Right cardiac atrium (tissue), 5 donors: ENCODE data around the gene COPZ1. TPM values are rescaled to one million over a fixed set of nuclear protein-coding genes. Genes with fewer than 3 reads are reported as not detected.
A peak's percentile ranks its signal among the peaks of the same experiment; 100 is the strongest.
"Not testable (repeated sequence)": the region's sequence is repeated elsewhere in the genome, so short reads cannot be mapped to it uniquely, and the experiment has no call there.

Experiments
- ATAC-seq, 2 donors: fragments of 200-7000 bp; cut with Tn5 transposase; one replicate each; pipeline versions ENCODE4 v1.8.0 to v1.9.1; 2020; ENCODE audit warnings: moderate library complexity in 2 of 2, mild to moderate bottlenecking in 1 of 2
- DNase-seq, 3 donors: peaks; one replicate each; pipeline ENCODE4 v3.0.0-alpha.2; 2020
- H3K27ac ChIP-seq: one replicate; pipeline ENCODE4 v1.5.1; 2013; ENCODE audit warnings: mild to moderate bottlenecking, low read length, control low read depth, moderate library complexity
- H3K27me3 ChIP-seq: one replicate; pipeline ENCODE4 v1.6.1; 2013; ENCODE audit not compliant: control insufficient read depth, insufficient read depth
- H3K4me1 ChIP-seq: one replicate; pipeline ENCODE4 v1.6.1; 2013; ENCODE audit warnings: low read length; ENCODE audit not compliant: control insufficient read depth, insufficient read depth
- H3K4me3 ChIP-seq: one replicate; pipeline ENCODE4 v1.5.1; 2013; ENCODE audit warnings: low read length, control low read depth
- H3K9me3 ChIP-seq: one replicate; pipeline ENCODE4 v1.6.1; 2013; ENCODE audit warnings: low read length; ENCODE audit not compliant: control insufficient read depth
- WGBS: extraction: QIAGEN DNeasy Blood & Tissue Kit; methylation state at CpG from one replicate; pipeline ENCODE4 v1.1.7; 2013; 5-methylcytosine and 5-hydroxymethylcytosine counted together
- intact Hi-C, 4 donors: fragments of 100-400 bp; cut with DNase I; formaldehyde crosslinking; loops; one replicate each; pipeline versions ENCODE4 v1.11.0 to v1.14.0; 2022 to 2023
- polyA plus RNA-seq: library from polyadenylated mRNA; stranded (reverse); fragments of 200-250 nt; gene quantifications from one replicate; pipeline ENCODE4 v1.2.3, GENCODE V29; 2013
- total RNA-seq, 4 donors: library from RNA; stranded (reverse); fragmentation: NEBNext Ultra II Directional; extraction: Animal tissue kit (Norgen Biotek cat#: 25700); gene quantifications; one replicate each; pipeline ENCODE4 v1.2.1, GENCODE V29; 2021
- donor health status: healthy with polysubstance abuse.
- donor health status: DM: no; HTN: yes; CAD: no.
- donor health status: DM: no; HTN: no; CAD: no.
- donor health status: DM: no; HTN: yes; CAD: no; lungs with severe emphysema.
- donor health status: DM: yes; HTN: yes; CAD: no.

COPZ1 gene
- total and polyA plus RNA-seq, 5 donors, result 103 to 120 (median 119) TPM

DNA sequence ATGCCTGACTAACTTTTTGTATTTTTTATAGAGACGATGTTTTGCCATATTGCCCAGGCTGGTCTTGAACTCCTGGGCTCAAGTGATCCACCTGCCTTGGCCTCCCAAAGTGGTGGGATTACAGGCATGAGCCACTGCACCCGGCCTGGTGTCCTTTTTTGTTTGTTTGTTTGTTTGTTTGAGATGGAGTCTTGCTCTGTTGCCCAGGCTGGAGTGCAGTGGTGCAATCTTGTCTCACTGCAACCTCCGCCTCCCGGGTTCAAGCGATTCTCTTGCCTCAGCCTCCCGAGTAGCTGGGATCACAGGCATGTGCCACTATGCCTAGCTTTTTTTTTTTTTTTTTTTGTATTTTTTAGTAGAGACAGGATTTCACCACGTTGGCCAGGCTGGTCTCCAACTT, 29.3 kb downstream of the COPZ1 start:
- intact Hi-C loops, ATAC-seq, H3K4me3 ChIP-seq, H3K4me1 ChIP-seq, DNase-seq, H3K27me3 ChIP-seq, H3K27ac ChIP-seq, H3K9me3 ChIP-seq: not testable (repeated sequence)
- WGBS, result 76% methylated on average over 7 of the region's 7 CpGs

DNA sequence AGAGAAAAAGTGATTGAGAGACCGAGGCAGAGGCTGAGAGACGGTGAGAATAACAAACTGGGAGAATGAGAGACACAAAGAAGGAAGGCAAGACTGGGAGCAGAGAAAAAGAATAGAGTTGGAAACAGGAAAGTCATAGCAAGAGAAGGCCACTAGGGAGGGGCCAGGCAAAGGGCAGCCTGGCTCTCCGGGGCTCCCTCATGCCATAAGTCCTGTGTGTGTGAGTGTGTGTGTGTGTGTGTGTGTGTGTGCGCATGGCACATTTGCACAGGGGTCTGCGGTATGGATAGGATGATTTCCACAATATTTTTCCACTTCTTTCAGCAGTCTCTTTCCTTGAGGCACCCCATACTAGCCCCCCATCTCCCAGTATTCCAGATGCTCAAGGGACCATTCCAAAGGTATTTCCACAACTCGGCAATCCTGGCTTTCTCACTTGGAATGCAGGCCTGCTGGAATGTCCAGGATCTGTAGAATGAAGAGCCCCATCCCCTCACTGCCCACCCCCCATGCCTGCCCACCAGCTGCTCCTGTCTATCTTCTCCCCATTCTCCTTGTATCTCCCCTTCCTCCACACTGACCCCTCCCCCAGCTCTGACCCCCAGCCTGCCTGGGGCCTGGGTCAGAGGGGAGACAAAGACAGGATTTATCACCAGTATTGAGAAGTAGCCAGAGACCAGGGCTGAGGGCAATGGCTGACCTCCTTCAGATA, 30.3 kb downstream of the COPZ1 start:
- H3K9me3 ChIP-seq, result no peaks in the 10 kb centered on the region
- ATAC-seq (no peak), DNase-seq (no peak)
- 66% methylated on average over 6 of the region's 6 CpGs for WGBS
- peaks cover 8% of the 10 kb centered on the region for H3K4me1 ChIP-seq
- H3K27me3 ChIP-seq, result no peaks in the 10 kb centered on the region
- H3K4me3 ChIP-seq, result no peak overlapping the region
- intact Hi-C loops, result no loop called here
- no peak overlapping the region for H3K27ac ChIP-seq

- Histone ChIP-seq H3K9me3 (no peaks in the 10 kb centered on the region), H3K4me1 (peaks cover 8% of the 10 kb centered on the region), H3K27ac (no peak overlapping the region), H3K4me3 (no peak overlapping the region), H3K27me3 (no peaks in the 10 kb centered on the region)
- whole genome bisulfite sequencing, result 84% methylated on average over 3 of the region's 3 CpGs
- no peak for ATAC-seq
- no peak for DNase-seq
- intact Hi-C loops, result no loop called here
Observed at GRCh38 chr12:54356228-54356627, 31.3 kb downstream of the COPZ1 start.

DNA sequence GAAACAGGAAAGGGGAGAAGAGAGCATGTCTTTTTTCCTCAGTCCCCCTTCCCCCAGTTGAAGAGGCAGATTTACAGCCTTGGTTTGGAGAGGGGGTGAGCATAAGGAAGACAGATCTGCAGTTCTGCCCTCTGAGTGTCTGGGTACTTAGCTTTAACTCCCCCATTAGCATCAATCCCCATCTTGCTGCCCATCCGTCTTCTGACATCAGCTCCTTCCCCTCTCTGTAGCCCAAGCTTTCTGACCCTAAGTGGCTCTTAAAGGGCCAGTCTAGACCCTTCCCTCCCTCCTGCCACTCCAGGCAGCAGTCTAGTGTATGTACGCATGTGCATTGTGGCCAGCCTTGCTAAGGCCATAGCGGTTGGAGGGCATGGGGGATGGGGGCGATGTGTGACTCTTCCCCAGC, 32.0 kb downstream of the COPZ1 start:
- WGBS, result 85% methylated on average over 4 of the region's 4 CpGs
- Histone ChIP-seq H3K27ac (no peak overlapping the region), H3K9me3 (no peaks in the 10 kb centered on the region), H3K4me3 (no peak overlapping the region), H3K4me1 (peaks cover 7% of the 10 kb centered on the region), H3K27me3 (no peaks in the 10 kb centered on the region)
- ATAC-seq (no peak), DNase-seq (no peak)
- intact Hi-C loops, result no loop called here

GRCh38 chr12:54357506-54358190, 32.7 kb downstream of the COPZ1 start:
- ATAC-seq (no peak), DNase-seq (no peak)
- Histone ChIP-seq H3K9me3 (no peaks in the 10 kb centered on the region), H3K27me3 (no peaks in the 10 kb centered on the region), H3K4me1 (peaks cover 4% of the 10 kb centered on the region), H3K4me3 (no peak overlapping the region), H3K27ac (no peak overlapping the region)
- 48% methylated on average over 2 of the region's 2 CpGs for WGBS
- intact Hi-C loops, result no loop called here

DNA sequence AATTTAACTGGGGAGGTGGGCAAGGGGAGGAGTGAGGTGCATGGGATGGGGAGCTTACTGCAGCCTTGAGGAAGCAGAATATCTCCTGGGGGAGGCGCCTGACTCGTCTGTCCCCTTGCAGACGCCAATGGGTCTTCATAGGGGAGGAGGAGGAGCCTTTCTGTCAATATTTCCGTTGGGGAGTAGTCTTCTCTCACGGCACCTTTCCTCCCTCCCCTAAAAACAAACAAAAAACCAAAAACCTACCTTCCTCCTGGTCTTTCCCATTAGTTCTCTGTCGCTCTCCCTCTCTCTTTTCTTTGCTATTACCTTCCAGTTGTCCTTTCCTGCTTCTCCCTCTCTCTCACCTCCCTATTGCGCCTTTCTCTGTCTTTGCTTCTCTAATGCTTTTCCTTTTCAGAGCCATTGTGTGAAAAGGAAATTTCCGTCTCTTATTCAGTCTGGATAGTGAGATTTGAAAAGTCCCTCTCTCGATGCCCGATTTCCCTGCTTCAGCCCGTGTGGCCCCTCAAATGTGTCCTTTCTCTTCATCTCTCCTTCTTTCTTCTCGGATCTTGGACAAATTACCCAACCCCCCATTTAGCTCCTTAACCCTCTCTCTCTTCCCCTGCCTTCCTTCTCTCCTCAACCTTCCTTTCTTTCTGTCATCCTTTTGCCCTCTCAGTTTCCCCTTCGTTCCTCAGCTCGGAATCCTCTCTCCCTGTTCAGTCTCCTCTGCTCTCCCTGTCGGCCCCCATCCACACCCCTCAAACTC, 33.4 kb downstream of the COPZ1 start:
- H3K27ac ChIP-seq, result peak overlapping the region; percentile 61

DNA sequence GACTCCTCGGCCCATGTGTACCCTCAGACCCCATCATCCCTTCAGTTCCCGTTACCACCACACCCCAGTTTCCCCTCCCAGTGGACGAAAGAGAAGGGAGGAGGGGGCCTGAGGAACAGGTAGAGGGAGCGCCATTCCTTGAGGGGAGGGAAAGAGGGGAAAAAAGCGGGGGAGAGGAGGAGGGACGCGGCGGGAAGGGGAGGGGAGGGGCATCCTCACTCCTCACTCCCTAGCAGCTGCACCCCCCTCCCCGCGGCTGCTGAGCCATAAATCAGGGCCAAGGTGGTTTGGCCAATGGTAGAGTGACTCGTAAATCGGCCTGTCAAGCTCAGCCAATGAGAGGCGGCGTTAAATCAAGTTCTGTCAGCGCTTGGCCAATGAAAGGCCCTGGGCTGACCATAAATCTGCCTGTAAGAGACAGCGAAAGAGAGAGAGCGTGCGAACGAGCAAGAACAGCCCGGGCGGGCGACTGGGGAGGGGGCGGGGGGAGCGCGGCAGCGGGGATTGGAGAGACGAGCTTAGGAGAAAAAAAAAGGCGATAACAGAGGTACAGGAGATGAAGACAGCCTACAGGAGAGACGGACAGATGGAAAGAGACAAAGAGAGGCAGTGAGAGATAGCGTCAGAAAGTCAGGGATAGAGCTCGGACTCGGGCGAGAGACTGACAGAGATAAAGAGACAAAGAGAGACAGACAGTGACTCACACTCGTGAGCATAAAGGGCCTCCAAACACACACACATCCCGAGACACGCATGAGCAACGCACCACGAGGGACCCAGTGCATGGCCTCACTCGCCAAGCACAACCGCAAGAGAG, 34.2 kb downstream of the COPZ1 start:
- ATAC-seq (peak; percentile 97 to 98), DNase-seq (peak; percentile 96 to 98 (median 97))
- peaks cover 3% of the 10 kb centered on the region for H3K4me1 ChIP-seq
- H3K27ac ChIP-seq, result peak overlapping the region; percentile 92
- intact Hi-C loops, result no loop called here
- WGBS, result under 1% methylated on average over 40 of the region's 40 CpGs
- no peaks in the 10 kb centered on the region for H3K9me3 ChIP-seq
- H3K27me3 ChIP-seq, result no peaks in the 10 kb centered on the region
- peak overlapping the region; percentile 63 for H3K4me3 ChIP-seq

More for the DNA sequence above, 33.4 kb downstream of the COPZ1 start:
- DNase-seq (no peak), ATAC-seq (no peak)
- Histone ChIP-seq H3K4me3 (peak overlapping the region; percentile 63), H3K9me3 (no peaks in the 10 kb centered on the region), H3K4me1 (peaks cover 3% of the 10 kb centered on the region), H3K27me3 (no peaks in the 10 kb centered on the region)
- intact Hi-C loops, result no loop called here
- WGBS, result 6% methylated on average over 15 of the region's 15 CpGs

DNA sequence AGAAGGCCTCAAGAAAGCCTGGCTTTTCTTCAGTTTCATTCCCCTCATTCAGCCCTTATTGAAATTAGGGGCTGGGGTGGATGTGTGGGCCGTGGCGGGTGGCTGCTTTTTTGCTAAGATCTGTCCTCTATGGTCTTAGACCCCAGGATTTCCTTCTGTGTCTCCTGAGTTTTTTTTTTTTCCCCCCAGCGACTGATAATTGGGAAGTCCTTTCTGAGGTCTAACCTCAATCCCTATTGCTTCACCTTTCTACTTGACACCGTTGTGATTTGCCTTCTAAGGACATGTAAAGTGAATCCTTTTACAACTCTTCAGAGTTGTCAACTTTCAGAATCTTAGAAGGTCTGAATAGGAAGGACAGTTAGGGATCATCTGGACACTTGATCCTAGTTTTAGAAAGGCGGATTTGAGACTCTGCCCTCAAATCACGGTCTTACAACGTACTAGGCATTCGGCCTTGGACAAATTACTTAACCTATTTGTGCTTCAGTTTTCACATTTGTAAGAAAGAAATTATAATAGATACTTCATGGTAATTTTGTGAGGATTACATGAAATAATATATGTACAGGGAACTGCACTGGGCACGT, 34.9 kb downstream of the COPZ1 start:
- Histone ChIP-seq H3K4me3 (peak overlapping the region; percentile 63), H3K27me3 (no peaks in the 10 kb centered on the region), H3K4me1 (peaks cover 3% of the 10 kb centered on the region), H3K27ac (peak overlapping the region; percentile 92), H3K9me3 (no peaks in the 10 kb centered on the region)
- WGBS, result 49% methylated on average over 9 of the region's 9 CpGs
- DNase-seq (no peak), ATAC-seq (no peak)
- intact Hi-C loops, result loop anchor here (5.0 to 10.0 kb wide), 6 partner anchors 65 to 345 kb away; partner anchors contain the start of genes CBX5 (in 1 of the 4) and HNRNPA1 (in 1 of the 4)

DNA sequence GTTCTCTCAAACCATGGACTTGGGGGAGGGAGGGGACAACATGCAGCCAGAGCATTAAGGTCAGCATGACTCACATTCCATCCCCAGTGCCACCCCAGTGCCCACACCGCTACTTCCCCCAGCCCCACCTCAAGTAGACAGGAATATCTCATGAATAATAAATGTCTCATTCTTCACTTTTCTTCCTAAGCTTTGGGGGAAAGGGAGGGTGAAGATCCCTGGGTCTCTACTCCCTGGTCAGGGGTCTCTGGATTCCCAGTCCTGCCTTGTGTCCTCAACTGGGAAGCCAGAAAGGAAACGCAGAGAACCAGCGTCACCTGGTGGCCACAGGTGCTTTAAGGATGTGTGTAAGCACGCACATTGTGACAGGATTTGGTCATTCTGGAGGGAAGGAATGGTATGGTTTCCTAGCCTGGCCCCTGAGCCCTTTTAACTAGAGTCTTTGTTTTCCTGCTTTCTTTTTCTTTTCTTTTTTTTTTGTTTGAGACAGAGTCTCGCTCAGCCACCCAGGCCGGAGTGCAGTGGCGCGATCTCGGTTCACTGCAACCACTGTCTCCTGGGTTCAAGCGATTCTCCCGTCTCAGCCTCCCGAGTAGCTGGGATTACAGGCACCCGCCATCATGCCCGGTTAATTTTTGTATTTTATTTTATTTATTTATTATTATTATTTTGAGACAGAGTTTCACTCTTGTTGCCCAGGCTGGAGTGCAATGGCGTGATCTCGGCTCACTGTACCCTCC, 36.0 kb downstream of the COPZ1 start:
- DNase-seq (peak; percentile 61 to 91 (median 84)), ATAC-seq (no peak)
- Histone ChIP-seq H3K4me3 (no peak overlapping the region), H3K27me3 (no peaks in the 10 kb centered on the region), H3K9me3 (no peaks in the 10 kb centered on the region), H3K4me1 (peaks cover 3% of the 10 kb centered on the region), H3K27ac (no peak overlapping the region)
- WGBS, result 66% methylated on average over 16 of the region's 16 CpGs
- intact Hi-C loops, result loop anchor here (5.0 to 10.0 kb wide), 6 partner anchors 66 to 346 kb away; partner anchors contain the start of genes CBX5 (in 1 of the 4) and HNRNPA1 (in 1 of the 4)
